ENCODE results near the gene C12orf60. TPM values are rescaled to one million over a fixed set of nuclear protein-coding genes. Genes with fewer than 3 reads are reported as not detected.

Gene C12orf60
- polyA plus RNA-seq, 3 donors = 0.11 to 0.46 TPM; not detected in 1

DNA sequence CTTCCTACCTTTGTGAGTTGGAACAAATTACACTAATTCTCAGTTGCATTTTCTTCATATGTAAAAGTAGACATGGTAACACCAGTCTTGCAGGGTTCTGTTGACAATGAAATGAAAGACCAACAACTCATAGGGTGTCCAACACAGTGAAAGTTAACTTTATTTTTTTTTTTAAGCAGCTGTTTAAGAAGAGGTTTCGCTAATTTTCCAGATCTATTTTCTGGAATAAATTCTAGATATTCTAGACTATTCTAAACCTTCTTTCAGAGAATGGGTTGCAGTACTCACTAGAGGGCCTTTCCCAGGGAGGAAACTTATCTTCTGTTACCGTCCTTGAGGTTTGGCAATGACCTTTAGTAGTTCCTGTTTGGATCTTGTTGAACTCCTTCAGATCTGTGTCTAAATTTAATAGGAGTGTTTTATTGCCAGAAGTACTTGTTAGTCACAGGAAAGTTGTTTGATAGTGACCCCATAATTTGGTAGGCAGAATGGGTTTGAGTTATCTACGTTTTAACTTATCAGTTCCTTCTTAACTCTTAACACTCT is 42.6 kb downstream of the C12orf60 start:
- Mint-ChIP-seq H3K27ac (no peak overlapping the region), H3K4me1 (peaks cover 2% of the 10 kb centered on the region), H3K4me3 (no peak overlapping the region), H3K27me3 (ENCODE audit: low read depth in 3 of 3) (peaks cover 0 to 2% (median 0%) of the 10 kb centered on the region in 3 donors), H3K36me3 (no peaks in the 10 kb centered on the region), H3K9me3 (no peaks in the 10 kb centered on the region)
- no peak overlapping the region for H2AFZ ChIP-seq (ENCODE audit: insufficient read depth, low read depth, low read length, poor library complexity, severe bottlenecking)
- 0% methylated on average over 1 of the region's 3 CpGs for WGBS (ENCODE audit: insufficient coverage)
- H3K36me3 ChIP-seq (replicated peaks in 1 of 2; ENCODE audit: control insufficient read depth in 1 of 2, insufficient read depth in 2 of 2, low read length in 2 of 2) = no peaks in the 10 kb centered on the region
- no peak overlapping the region for H3K27ac ChIP-seq (ENCODE audit: low read depth in 1 of 2, low read length in 2 of 2)
- H3K27me3 ChIP-seq (ENCODE audit: control insufficient read depth in 2 of 2, insufficient read depth in 2 of 2, low read length in 2 of 2) = no peaks in the 10 kb centered on the region
- no peak overlapping the region for H3K9ac ChIP-seq (ENCODE audit: insufficient read depth, low read length, poor library complexity, severe bottlenecking)
- DNase-seq = peak in 2 of 3 donors; percentile 14 to 15
- no peaks in the 10 kb centered on the region for H3K79me2 ChIP-seq (ENCODE audit: insufficient read depth, low read length)
- H3K4me1 ChIP-seq (ENCODE audit: control insufficient read depth in 1 of 2, insufficient read depth in 2 of 2, low read length in 2 of 2) = no peaks in the 10 kb centered on the region
- intact Hi-C loops (cut with micrococcal nuclease) = loop anchor here (5.0 to 10.0 kb wide), 2 partner anchors 89 to 151 kb away; partner anchors contain the start of gene ERP27 (in 1 of the 2)
- TF ChIP-seq, protein P1, sequence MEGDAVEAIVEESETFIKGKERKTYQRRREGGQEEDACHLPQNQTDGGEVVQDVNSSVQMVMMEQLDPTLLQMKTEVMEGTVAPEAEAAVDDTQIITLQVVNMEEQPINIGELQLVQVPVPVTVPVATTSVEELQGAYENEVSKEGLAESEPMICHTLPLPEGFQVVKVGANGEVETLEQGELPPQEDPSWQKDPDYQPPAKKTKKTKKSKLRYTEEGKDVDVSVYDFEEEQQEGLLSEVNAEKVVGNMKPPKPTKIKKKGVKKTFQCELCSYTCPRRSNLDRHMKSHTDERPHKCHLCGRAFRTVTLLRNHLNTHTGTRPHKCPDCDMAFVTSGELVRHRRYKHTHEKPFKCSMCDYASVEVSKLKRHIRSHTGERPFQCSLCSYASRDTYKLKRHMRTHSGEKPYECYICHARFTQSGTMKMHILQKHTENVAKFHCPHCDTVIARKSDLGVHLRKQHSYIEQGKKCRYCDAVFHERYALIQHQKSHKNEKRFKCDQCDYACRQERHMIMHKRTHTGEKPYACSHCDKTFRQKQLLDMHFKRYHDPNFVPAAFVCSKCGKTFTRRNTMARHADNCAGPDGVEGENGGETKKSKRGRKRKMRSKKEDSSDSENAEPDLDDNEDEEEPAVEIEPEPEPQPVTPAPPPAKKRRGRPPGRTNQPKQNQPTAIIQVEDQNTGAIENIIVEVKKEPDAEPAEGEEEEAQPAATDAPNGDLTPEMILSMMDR (IDR thresholded peaks at IDR 0.05) = no peak
- H3K4me2 ChIP-seq (replicated peaks; ENCODE audit: extremely low read depth, low read length, poor library complexity, severe bottlenecking) = no peak overlapping the region
- H3K9me3 ChIP-seq (replicated peaks in 1 of 2; ENCODE audit: control insufficient read depth in 1 of 2, insufficient read depth in 1 of 2, low read length in 2 of 2) = no peaks in the 10 kb centered on the region
- no peak overlapping the region for H3K4me3 ChIP-seq (replicated peaks in 1 of 3; ENCODE audit: low read depth in 2 of 3, low read length in 3 of 3)
- no peaks in the 10 kb centered on the region for H4K20me1 ChIP-seq (ENCODE audit: insufficient read depth, low read length)

DNA sequence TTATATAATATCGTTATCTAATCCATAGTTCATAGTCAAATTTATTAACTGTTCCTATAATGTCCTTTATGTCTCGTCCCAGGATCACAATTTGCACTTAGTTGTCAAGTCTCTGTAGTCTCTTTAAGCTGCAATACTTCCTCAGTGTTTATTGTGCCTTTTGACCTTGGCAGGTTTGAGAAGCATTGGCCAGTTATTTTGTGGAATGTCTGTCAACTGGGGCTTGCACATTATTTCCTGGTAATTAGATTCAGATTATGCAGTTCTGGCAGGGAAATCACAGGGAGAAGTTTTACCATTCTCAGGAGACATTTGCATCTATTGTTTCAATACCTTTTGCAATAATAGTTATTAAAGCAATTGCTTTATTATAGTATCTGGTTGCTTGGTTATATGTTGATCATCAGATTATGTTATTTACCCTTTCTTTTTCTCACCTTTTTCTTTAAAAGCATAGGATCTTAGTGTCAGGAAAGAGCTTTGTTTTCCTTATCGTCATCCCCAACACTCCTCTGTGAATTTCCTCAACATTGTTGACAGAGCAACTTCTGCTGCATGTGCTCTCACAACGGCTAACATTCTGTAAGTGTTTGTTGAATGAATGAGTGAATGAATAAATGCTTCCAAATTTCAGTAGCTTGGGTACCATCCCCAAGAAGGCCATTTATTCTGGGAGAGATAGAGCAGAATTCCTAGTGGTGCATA is 43.6 kb downstream of the C12orf60 start:
- H3K27me3 ChIP-seq (ENCODE audit: control insufficient read depth in 2 of 2, insufficient read depth in 2 of 2, low read length in 2 of 2) = no peaks in the 10 kb centered on the region
- no peaks in the 10 kb centered on the region for H3K9me3 Mint-ChIP-seq

More for the DNA sequence above, 43.6 kb downstream of the C12orf60 start:
- DNase-seq = no peak
- Mint-ChIP-seq H3K27me3 (ENCODE audit: low read depth in 3 of 3) (peaks cover 0 to 3% (median 2%) of the 10 kb centered on the region in 3 donors), H3K4me1 (peaks cover 2% of the 10 kb centered on the region), H3K4me3 (no peak overlapping the region), H3K27ac (no peak overlapping the region), H3K36me3 (no peaks in the 10 kb centered on the region)
- Histone ChIP-seq H3K27ac (ENCODE audit: low read depth in 1 of 2, low read length in 2 of 2) (no peak overlapping the region), H3K4me3 (replicated peaks in 1 of 3; ENCODE audit: low read depth in 2 of 3, low read length in 3 of 3) (no peak overlapping the region), H4K20me1 (ENCODE audit: insufficient read depth, low read length) (no peaks in the 10 kb centered on the region), H3K79me2 (ENCODE audit: insufficient read depth, low read length) (no peaks in the 10 kb centered on the region), H3K4me2 (replicated peaks; ENCODE audit: extremely low read depth, low read length, poor library complexity, severe bottlenecking) (no peak overlapping the region), H3K4me1 (ENCODE audit: control insufficient read depth in 1 of 2, insufficient read depth in 2 of 2, low read length in 2 of 2) (no peaks in the 10 kb centered on the region), H2AFZ (ENCODE audit: insufficient read depth, low read depth, low read length, poor library complexity, severe bottlenecking) (no peak overlapping the region), H3K9ac (ENCODE audit: insufficient read depth, low read length, poor library complexity, severe bottlenecking) (no peak overlapping the region), H3K36me3 (replicated peaks in 1 of 2; ENCODE audit: control insufficient read depth in 1 of 2, insufficient read depth in 2 of 2, low read length in 2 of 2) (no peaks in the 10 kb centered on the region), H3K9me3 (replicated peaks in 1 of 2; ENCODE audit: control insufficient read depth in 1 of 2, insufficient read depth in 1 of 2, low read length in 2 of 2) (no peaks in the 10 kb centered on the region)
- no CpG with 5 or more reads among the region's 4 CpGs for WGBS (ENCODE audit: insufficient coverage)
- TF ChIP-seq, protein P1 (IDR thresholded peaks at IDR 0.05) = no peak
- intact Hi-C loops (cut with micrococcal nuclease) = loop anchor here (5.0 to 10.0 kb wide), 2 partner anchors 88 to 150 kb away; partner anchors contain the start of gene ERP27 (in 1 of the 2)

Measured in CD14-positive monocyte (primary cell).